NCI-H774 (cell line): ENCODE results near the gene SEC24D.
"Not testable (repeated sequence)": the region's sequence is repeated elsewhere in the genome, so short reads cannot be mapped to it uniquely, and the experiment has no call there.

ENCODE experiments used
- DNase-seq: peaks from one replicate; lab custom pipeline; 2025; lab: John Stamatoyannopoulos, UW

SEC24D gene

GRCh38 chr4:118835571-118836300, at the start of gene SEC24D:
SEC24D (minus strand) TSS chr4:118836126; CDS start chr4:118833696, 2,430 bp downstream.
- DNase-seq = peak; percentile 62

GRCh38 chr4:118884716-118885115, 48.8 kb upstream of the SEC24D start:
- DNase-seq = no peak

GRCh38 chr4:118883861-118884260, 47.9 kb upstream of the SEC24D start:
- no peak for DNase-seq

- no peak for DNase-seq
Measured at GRCh38 chr4:118881512-118882146, 45.7 kb upstream of the SEC24D start.

GRCh38 chr4:118879409-118879808, 43.5 kb upstream of the SEC24D start:
- DNase-seq = no peak

GRCh38 chr4:118878507-118878906, 42.6 kb upstream of the SEC24D start:
- DNase-seq = not testable (repeated sequence)

GRCh38 chr4:118877797-118878196, 41.9 kb upstream of the SEC24D start:
- DNase-seq = no peak

GRCh38 chr4:118872181-118872580, 36.3 kb upstream of the SEC24D start:
- no peak for DNase-seq

GRCh38 chr4:118869808-118870342, 33.9 kb upstream of the SEC24D start:
- DNase-seq = no peak

- no peak for DNase-seq
Measured at GRCh38 chr4:118867311-118868067, 31.6 kb upstream of the SEC24D start.

- no peak for DNase-seq
Measured at GRCh38 chr4:118866442-118866841, 30.5 kb upstream of the SEC24D start.

- DNase-seq = peak; percentile 60
Measured at GRCh38 chr4:118865091-118865708, 29.3 kb upstream of the SEC24D start.

- DNase-seq = no peak
Measured at GRCh38 chr4:118858779-118859178, 22.9 kb upstream of the SEC24D start.

GRCh38 chr4:118857760-118858159, 21.8 kb upstream of the SEC24D start:
- no peak for DNase-seq

- DNase-seq = no peak
Measured at GRCh38 chr4:118850488-118851173, 14.7 kb upstream of the SEC24D start.

GRCh38 chr4:118849867-118850487, 14.1 kb upstream of the SEC24D start:
- no peak for DNase-seq

- DNase-seq = no peak
Measured at GRCh38 chr4:118848901-118849300, 13.0 kb upstream of the SEC24D start.

GRCh38 chr4:118848242-118848641, 12.3 kb upstream of the SEC24D start:
- DNase-seq = no peak

- DNase-seq = no peak
Measured at GRCh38 chr4:118846979-118847378, 11.1 kb upstream of the SEC24D start.

GRCh38 chr4:118845552-118846050, 9.7 kb upstream of the SEC24D start:
- no peak for DNase-seq

GRCh38 chr4:118843237-118843636, 7.3 kb upstream of the SEC24D start:
- no peak for DNase-seq
